ENCODE data around the gene LSR. TPM values are rescaled to one million over a fixed set of nuclear protein-coding genes. Genes with fewer than 3 reads are reported as not detected.

Gene LSR
- total RNA-seq, 1 donor from 2014 or later = 0.99 TPM

DNA sequence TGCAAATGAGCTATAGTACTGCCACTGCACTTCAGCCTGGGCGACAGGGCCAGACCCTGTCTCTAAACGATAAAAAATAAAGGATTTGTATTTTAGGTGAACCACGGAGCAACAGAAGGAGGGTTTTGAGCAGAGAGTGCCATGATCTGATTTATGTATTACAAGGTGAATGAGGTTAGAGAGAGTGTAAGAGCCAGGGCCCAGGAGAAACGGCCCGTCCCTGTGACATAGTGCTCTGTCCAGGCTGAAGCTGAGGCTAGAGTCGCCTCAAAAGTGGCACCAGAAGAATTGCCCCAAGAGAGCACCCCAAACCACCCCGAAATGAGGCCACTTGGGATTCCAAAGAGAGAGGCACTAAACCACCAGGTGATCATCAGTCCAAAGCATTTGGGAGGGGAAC is 60.1 kb downstream of the LSR start:
- no peak overlapping the region for H3K4me3 Mint-ChIP-seq (ENCODE audit: unreplicated experiment)
- DNase-seq (ENCODE audit: low spot score) = no peak
- H3K27ac Mint-ChIP-seq (ENCODE audit: unreplicated experiment) = no peak overlapping the region
- no peaks in the 10 kb centered on the region for H3K36me3 Mint-ChIP-seq (ENCODE audit: low read depth)
- no peak for TF ChIP-seq CTCF (IDR thresholded peaks at IDR 0.05)
- peaks cover 4% of the 10 kb centered on the region for H3K27me3 Mint-ChIP-seq (ENCODE audit: low read depth)
- H3K4me1 Mint-ChIP-seq (ENCODE audit: low read depth) = peaks cover 2% of the 10 kb centered on the region
- H3K9me3 Mint-ChIP-seq (ENCODE audit: low read depth) = no peaks in the 10 kb centered on the region

DNA sequence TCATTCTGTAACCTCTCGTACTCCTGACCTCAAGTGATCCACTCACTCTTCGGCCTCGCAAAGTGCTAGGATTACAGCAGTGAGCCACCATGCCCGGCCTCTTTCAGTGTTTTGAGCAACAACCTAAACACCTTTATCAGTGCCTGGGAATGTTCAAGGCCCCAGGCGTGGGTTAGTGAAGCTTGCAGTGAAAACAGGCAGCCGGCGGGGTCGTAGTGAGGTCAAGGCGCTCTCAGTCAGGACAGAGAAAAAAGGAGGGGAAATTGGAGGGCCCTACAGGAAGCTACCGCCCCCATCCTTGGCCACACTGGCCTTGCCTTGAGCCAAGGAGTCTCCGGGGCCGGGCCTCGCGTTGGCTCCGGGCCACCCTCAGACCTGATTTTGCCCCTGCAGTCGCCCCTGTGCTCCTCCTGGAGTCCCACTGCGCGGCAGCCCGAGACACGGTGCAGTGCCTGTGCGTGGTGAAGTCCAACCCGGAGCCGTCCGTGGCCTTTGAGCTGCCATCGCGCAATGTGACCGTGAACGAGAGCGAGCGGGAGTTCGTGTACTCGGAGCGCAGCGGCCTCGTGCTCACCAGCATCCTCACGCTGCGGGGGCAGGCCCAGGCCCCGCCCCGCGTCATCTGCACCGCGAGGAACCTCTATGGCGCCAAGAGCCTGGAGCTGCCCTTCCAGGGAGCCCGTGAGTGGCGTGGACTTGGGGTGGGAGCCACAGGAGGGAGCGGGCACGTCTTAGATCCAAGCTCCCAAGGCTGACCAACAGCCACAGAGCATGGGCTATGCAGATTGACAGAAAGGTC is 60.9 kb downstream of the LSR start:
- Mint-ChIP-seq H3K9me3 (ENCODE audit: low read depth) (no peaks in the 10 kb centered on the region), H3K4me3 (ENCODE audit: unreplicated experiment) (no peak overlapping the region), H3K4me1 (ENCODE audit: low read depth) (peaks cover 2% of the 10 kb centered on the region), H3K27ac (ENCODE audit: unreplicated experiment) (no peak overlapping the region), H3K36me3 (ENCODE audit: low read depth) (no peaks in the 10 kb centered on the region), H3K27me3 (ENCODE audit: low read depth) (no peaks in the 10 kb centered on the region)
- no peak for TF ChIP-seq CTCF (IDR thresholded peaks at IDR 0.05)
- DNase-seq (ENCODE audit: low spot score) = no peak

DNA sequence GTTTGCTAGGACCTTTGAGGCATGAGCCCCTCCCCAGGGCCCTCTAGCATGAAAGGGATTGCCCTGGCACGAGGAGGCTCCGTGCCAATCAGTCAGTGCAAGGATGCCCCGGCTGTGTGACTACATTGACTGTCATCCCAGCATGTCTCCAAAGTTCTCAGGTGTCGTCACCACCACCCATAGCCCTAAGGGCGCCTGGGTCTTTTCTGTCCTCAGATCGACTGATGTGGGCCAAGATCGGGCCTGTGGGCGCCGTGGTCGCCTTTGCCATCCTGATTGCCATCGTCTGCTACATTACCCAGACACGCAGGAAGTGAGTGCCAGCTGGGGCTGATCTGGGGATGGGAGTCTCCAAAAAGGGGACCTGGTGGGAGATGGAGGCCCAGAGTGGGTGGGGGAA is 61.5 kb downstream of the LSR start:
- Mint-ChIP-seq H3K9me3 (ENCODE audit: low read depth) (no peaks in the 10 kb centered on the region), H3K36me3 (ENCODE audit: low read depth) (no peaks in the 10 kb centered on the region), H3K4me1 (ENCODE audit: low read depth) (peaks cover 2% of the 10 kb centered on the region), H3K27me3 (ENCODE audit: low read depth) (no peaks in the 10 kb centered on the region), H3K27ac (ENCODE audit: unreplicated experiment) (no peak overlapping the region), H3K4me3 (ENCODE audit: unreplicated experiment) (no peak overlapping the region)
- DNase-seq (ENCODE audit: low spot score) = no peak
- TF ChIP-seq CTCF (IDR thresholded peaks at IDR 0.05) = no peak

DNA sequence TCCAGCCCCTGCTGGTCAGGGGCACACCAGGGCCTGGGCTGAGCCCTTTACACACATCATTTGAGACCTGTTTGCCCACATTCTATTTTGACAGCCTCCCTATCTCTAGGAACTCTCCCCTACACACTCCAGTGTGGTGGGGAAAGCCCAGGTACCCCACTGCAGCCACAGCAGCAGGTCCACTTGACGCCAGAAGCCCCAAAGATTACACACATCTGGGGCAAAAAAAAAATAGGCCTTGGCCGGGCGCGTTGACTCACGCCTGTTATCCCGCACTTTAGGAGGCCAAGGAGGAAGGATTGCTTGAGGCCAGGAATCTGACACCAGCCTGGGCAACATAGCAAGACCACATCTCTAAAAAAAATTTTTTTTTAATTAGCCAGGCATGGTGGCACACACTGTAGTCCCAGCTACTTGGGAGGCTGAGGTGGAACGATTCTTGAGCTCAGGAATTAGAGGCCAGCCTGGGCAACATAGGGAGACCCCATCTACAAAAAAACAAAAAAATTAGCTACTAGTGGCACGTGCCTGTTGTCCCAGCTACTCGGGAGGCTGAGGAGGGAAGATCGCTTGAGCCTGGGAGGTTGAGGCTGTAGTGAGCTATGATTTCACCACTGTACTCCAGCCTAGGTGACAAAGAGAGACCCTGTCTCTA is 62.1 kb downstream of the LSR start:
- Mint-ChIP-seq H3K9me3 (ENCODE audit: low read depth) (no peaks in the 10 kb centered on the region), H3K36me3 (ENCODE audit: low read depth) (no peaks in the 10 kb centered on the region), H3K27me3 (ENCODE audit: low read depth) (no peaks in the 10 kb centered on the region), H3K4me1 (ENCODE audit: low read depth) (peaks cover 2% of the 10 kb centered on the region), H3K4me3 (ENCODE audit: unreplicated experiment) (no peak overlapping the region), H3K27ac (ENCODE audit: unreplicated experiment) (no peak overlapping the region)
- TF ChIP-seq CTCF (IDR thresholded peaks at IDR 0.05) = no peak
- no peak for DNase-seq (ENCODE audit: low spot score)

GRCh38 chr19:35311901-35312665 is 63.3 kb downstream of the LSR start:
- DNase-seq (ENCODE audit: low spot score) = no peak
- Mint-ChIP-seq H3K4me1 (ENCODE audit: low read depth) (peaks cover 2% of the 10 kb centered on the region), H3K36me3 (ENCODE audit: low read depth) (no peaks in the 10 kb centered on the region), H3K27me3 (ENCODE audit: low read depth) (no peaks in the 10 kb centered on the region), H3K27ac (ENCODE audit: unreplicated experiment) (no peak overlapping the region), H3K9me3 (ENCODE audit: low read depth) (no peaks in the 10 kb centered on the region), H3K4me3 (ENCODE audit: unreplicated experiment) (no peak overlapping the region)
- TF ChIP-seq CTCF (IDR thresholded peaks at IDR 0.05) = no peak
